ENCODE measurements around the gene PRSS27. TPM values are rescaled to one million over a fixed set of nuclear protein-coding genes. Genes with fewer than 3 reads are reported as not detected.

The PRSS27 gene
- total RNA-seq, 1 donor from 2014 or later = 0.12 TPM

GRCh38 chr16:2713523-2713922 lies 6.5 kb downstream of the PRSS27 start:
- DNase-seq = no peak
- intact Hi-C loops (cut with micrococcal nuclease) = no loop called here
- ATAC-seq = no peak

GRCh38 chr16:2712546-2712945 lies 7.5 kb downstream of the PRSS27 start:
- DNase-seq (no peak), ATAC-seq (no peak)
- intact Hi-C loops (cut with micrococcal nuclease) = no loop called here

- intact Hi-C loops (cut with micrococcal nuclease) = no loop called here
- DNase-seq = no peak
- ATAC-seq = no peak
Measured at GRCh38 chr16:2712063-2712441, 8.0 kb downstream of the PRSS27 start.

GRCh38 chr16:2711370-2712062 lies 8.5 kb downstream of the PRSS27 start:
- ATAC-seq (no peak), DNase-seq (no peak)
- intact Hi-C loops (cut with micrococcal nuclease) = no loop called here

- intact Hi-C loops (cut with micrococcal nuclease) = no loop called here
- no peak for ATAC-seq
- no peak for DNase-seq
Measured at GRCh38 chr16:2710711-2711231, 9.3 kb downstream of the PRSS27 start.

GRCh38 chr16:2710021-2710710 lies 9.9 kb downstream of the PRSS27 start:
- no peak for ATAC-seq

GRCh38 chr16:2709588-2709984 lies 10.4 kb downstream of the PRSS27 start:
- intact Hi-C loops (cut with micrococcal nuclease) = no loop called here
- ATAC-seq = no peak
- DNase-seq = no peak

More at GRCh38 chr16:2710021-2710710, 9.9 kb downstream of the PRSS27 start:
- no peak for DNase-seq
- intact Hi-C loops (cut with micrococcal nuclease) = no loop called here

- DNase-seq (no peak), ATAC-seq (no peak)
- intact Hi-C loops (cut with micrococcal nuclease) = no loop called here
Measured at GRCh38 chr16:2708955-2709587, 11.0 kb downstream of the PRSS27 start.

GRCh38 chr16:2708290-2708639 lies 11.8 kb downstream of the PRSS27 start:
- DNase-seq (no peak), ATAC-seq (no peak)
- intact Hi-C loops (cut with micrococcal nuclease) = no loop called here

- ATAC-seq (no peak), DNase-seq (no peak)
- intact Hi-C loops (cut with micrococcal nuclease) = no loop called here
Measured at GRCh38 chr16:2707368-2708289, 12.4 kb downstream of the PRSS27 start.

GRCh38 chr16:2706611-2707311 lies 13.3 kb downstream of the PRSS27 start:
- ATAC-seq = no peak
- DNase-seq = no peak
- intact Hi-C loops (cut with micrococcal nuclease) = no loop called here

- DNase-seq (no peak), ATAC-seq (no peak)
- intact Hi-C loops (cut with micrococcal nuclease) = no loop called here
Measured at GRCh38 chr16:2706085-2706484, 13.9 kb downstream of the PRSS27 start.

- intact Hi-C loops (cut with micrococcal nuclease) = no loop called here
- no peak for DNase-seq
- ATAC-seq = no peak
Measured at GRCh38 chr16:2705351-2705750, 14.7 kb downstream of the PRSS27 start.

- intact Hi-C loops (cut with micrococcal nuclease) = no loop called here
- DNase-seq = no peak
- no peak for ATAC-seq
Measured at GRCh38 chr16:2704983-2705275, 15.1 kb downstream of the PRSS27 start.

GRCh38 chr16:2704166-2704982 lies 15.7 kb downstream of the PRSS27 start:
- ATAC-seq = no peak
- DNase-seq = no peak
- intact Hi-C loops (cut with micrococcal nuclease) = no loop called here

- DNase-seq (peak; percentile 83), ATAC-seq (peak; percentile 92)
- intact Hi-C loops (cut with micrococcal nuclease) = no loop called here
Measured at GRCh38 chr16:2702871-2703745, 16.9 kb downstream of the PRSS27 start.

GRCh38 chr16:2702438-2702825 lies 17.6 kb downstream of the PRSS27 start:
- ATAC-seq (no peak), DNase-seq (no peak)

More at GRCh38 chr16:2702438-2702825, 17.6 kb downstream of the PRSS27 start:
- intact Hi-C loops (cut with micrococcal nuclease) = no loop called here

Data from left ventricle myocardium superior (tissue), 1 donor.